ENCODE results near the gene SFT2D3.
"Not testable (repeated sequence)": the region's sequence is repeated elsewhere in the genome, so short reads cannot be mapped to it uniquely, and the experiment has no call there.

Gene SFT2D3

GRCh38 chr2:127743477-127744026 is 42.3 kb downstream of the SFT2D3 start:
- DNase-seq (ENCODE audit: low read depth): no peak

GRCh38 chr2:127747621-127748020 is 46.3 kb downstream of the SFT2D3 start:
- no peak for DNase-seq (ENCODE audit: low read depth)

- not testable (repeated sequence) for DNase-seq (ENCODE audit: low read depth)
These were observed 48.2 kb downstream of the SFT2D3 start for GRCh38 chr2:127749537-127749936.

GRCh38 chr2:127753374-127753773 is 52.1 kb downstream of the SFT2D3 start:
- no peak for DNase-seq (ENCODE audit: low read depth)

GRCh38 chr2:127754186-127754585 is 52.9 kb downstream of the SFT2D3 start:
- DNase-seq (ENCODE audit: low read depth): no peak

All from stimulated activated CD4-positive, alpha-beta T cell treated with anti-CD3 and anti-CD28 coated beads, Interleukin-2, amount 100 ng/mL, for 4 hours (primary cell).